ENCODE results near the gene ANO1.

ANO1 gene

GRCh38 chr11:70141486-70142220 is 63.5 kb downstream of the ANO1 start:
- no peak for DNase-seq

DNA sequence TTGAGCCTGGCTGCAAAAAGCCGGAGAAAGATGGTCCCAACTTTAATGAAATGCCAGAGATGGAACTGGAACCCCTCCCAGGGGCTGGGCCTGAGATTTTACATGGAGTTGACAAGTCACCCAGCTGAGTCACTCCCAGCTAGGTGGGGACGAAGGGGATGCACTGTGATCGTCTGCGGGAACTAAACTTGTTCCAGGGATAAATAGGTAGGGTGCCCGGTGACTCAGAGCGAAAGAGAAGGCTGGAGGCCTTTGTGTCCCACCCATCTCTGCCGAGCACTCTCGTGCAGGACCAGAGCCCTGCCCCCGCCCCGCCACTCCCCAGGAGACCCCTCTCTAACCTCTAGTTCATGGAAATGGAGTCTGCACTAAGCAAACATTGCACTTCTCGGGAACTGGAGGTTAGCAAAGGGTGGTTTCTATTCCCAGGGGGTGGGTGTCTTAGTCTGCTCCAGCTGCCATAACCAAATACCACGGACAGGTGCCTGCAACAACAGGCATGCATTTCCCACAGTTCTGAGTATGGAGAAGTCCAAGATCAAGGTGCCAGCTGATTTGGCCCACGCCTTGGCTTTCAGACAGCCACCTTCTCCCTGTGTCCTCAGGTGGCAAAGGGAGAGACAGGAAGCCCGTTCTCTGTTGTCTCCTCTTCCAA is 64.2 kb downstream of the ANO1 start:
- no peak for DNase-seq

- no peak for DNase-seq
Observed at GRCh38 chr11:70144262-70144661, 66.1 kb downstream of the ANO1 start.

- no peak for DNase-seq
Observed at GRCh38 chr11:70145071-70145470, 67.0 kb downstream of the ANO1 start.

DNA sequence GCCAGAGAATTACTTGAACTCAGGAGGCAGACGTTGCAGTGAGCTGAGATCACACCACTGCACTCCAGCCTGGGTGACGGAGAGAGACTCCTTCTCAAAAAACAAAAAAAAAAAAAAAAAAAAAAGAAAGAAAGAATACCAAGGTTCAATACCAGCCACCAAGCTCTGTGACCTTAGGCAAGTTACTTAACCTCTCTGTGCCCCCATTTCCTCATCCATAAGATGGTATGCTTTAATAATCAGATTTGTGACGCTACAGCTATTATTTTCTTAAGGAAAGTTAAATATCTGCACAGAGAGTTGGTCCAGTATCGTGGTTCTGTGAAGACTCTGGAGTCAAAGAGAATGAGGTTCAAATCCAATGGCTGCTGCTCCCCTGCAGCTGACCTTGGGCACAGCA is 67.7 kb downstream of the ANO1 start:
- DNase-seq, result no peak

- DNase-seq, result no peak
Observed at GRCh38 chr11:70146299-70146698, 68.2 kb downstream of the ANO1 start.

- no peak for DNase-seq
Observed at GRCh38 chr11:70146895-70147520, 68.9 kb downstream of the ANO1 start.

GRCh38 chr11:70147668-70148067 is 69.6 kb downstream of the ANO1 start:
- no peak for DNase-seq

- no peak for DNase-seq
Observed at GRCh38 chr11:70151671-70152070, 73.6 kb downstream of the ANO1 start.

DNA sequence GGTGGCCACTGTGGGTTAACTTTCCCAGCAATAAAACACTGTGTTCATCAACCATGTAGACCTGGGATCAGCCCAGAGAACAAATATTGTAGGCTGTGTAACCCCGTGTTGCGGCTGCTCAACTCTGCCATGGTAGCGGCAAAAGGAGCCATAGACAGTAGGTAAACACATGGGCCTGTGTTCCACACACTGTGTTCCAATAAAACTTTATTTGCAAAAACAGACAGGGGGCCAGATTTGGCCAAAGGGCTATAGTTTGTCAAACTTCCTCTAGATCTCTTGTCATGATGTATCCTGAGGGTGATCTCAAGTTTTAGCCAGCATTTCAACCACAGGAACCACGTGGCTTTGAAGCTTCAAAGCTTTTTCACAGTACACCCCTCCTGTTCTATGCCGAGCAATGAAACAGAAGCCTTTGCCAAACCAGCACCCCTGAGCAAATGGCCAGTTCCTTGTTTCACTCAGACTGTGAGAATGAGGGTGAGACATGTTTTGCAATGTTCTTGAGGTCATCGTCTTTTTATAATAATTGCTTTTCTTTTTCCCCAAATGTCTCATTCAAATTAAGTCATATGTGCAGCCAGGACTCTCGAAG is 75.1 kb downstream of the ANO1 start:
- DNase-seq, result no peak

DNA sequence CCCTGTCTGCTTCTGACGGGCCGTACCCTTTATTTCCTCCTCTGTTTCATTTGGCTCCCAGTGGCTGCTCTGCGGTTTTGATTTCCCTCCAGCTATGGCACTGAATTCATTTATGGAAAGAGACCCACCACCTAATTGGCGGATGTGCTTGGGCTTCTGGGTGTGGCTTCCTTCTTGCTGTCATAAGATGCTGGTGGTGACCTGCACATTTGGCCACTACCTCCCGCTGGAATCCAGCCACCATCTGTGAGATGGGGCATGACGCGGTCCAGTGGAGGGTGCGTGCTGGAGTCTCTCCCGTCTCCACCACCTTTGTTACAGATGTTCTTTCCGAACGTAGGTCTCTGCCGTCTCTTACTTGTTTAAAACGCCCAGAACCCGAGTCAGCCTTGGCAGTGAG is 77.3 kb downstream of the ANO1 start:
- no peak for DNase-seq

DNA sequence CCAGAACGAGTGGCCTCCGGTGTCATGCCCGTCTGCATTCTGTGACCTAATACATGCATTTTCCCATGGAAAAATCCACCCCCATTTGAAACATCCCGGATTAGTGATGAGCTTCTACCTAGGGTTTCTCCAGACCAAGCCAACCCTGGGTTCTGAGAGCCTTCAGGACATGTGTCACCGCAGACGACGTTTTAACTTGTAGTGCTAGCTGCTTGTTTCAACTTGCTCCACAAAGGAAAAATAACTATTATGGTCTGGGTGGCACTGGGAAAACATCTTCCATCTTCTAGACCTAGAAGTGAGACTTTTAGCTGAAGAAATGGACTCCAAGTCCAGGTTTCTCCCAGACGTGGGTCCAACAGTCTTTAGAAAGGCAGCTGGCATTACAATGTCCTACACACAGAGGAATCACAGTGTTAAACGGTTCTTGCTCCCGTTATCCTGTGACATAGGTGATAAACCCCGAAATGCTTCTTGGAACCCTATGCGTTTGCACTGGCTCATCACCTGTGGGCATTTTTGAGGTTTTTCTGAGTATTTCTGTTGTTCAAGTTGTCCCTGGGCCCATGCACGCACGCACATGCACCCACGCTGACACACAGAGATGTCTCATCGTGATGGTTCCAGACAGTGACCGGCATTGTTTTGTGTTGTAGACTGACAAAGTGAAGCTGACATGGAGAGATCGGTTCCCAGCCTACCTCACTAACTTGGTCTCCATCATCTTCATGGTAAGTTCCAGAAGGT is 78.3 kb downstream of the ANO1 start:
- no peak for DNase-seq

- no peak for DNase-seq
Observed at GRCh38 chr11:70158201-70158600, 80.1 kb downstream of the ANO1 start.

DNA sequence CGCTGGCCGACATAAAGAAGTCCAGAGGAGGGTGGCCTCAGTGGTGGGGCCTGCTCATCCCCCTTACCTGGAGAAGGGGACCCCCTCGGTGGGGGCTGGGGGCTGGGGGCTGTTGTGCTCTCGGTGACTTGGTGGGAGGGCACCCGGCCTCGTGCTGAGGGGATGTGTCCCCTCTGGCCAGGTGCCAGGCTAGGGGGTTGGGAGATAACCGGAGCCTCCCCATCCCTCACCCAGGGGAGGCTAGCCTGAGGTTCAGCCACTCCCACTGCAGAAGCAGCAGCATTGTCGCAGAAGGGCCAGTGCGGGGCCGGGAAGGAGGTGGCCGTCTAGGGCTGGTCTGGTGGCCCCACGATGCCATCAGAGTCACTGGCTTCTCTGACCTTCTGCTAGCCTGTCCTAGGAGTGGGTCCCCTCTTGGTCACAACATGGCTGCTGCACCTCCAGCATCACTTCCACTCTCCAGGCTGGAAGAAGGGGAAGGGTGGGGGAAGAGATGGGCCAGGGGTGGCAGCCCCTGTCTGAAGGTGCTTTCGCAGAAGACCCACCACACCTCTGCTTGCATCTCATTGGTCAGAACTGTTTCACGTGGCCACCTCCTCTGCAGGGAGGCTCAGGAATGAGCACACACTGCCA is 80.8 kb downstream of the ANO1 start:
- no peak for DNase-seq

GRCh38 chr11:70159627-70160570 is 81.8 kb downstream of the ANO1 start:
- no peak for DNase-seq

- DNase-seq, result no peak
Observed at GRCh38 chr11:70161043-70161625, 83.0 kb downstream of the ANO1 start.

- DNase-seq, result no peak
Observed at GRCh38 chr11:70164705-70165104, 86.6 kb downstream of the ANO1 start.

- no peak for DNase-seq
Observed at GRCh38 chr11:70167120-70167519, 89.0 kb downstream of the ANO1 start.

- DNase-seq, result no peak
Observed at GRCh38 chr11:70167723-70168404, 89.7 kb downstream of the ANO1 start.

DNA sequence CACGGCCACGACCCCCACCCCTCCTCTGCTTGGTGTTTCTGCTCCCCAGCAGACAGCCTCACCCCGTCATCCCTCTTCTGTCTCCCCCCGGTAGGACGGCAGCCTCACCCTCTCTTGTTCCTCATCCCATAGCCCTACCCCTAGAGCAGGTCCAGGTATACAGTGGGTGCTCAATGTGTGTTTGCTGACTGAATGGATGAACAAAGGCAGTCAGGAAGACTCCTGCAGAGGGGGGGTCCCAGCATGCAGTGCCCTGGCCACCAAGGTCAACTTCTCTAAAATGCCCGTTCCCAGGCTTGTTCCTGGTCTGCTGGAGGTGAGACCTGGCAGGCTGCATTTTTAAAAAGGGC is 90.3 kb downstream of the ANO1 start:
- no peak for DNase-seq

DNA sequence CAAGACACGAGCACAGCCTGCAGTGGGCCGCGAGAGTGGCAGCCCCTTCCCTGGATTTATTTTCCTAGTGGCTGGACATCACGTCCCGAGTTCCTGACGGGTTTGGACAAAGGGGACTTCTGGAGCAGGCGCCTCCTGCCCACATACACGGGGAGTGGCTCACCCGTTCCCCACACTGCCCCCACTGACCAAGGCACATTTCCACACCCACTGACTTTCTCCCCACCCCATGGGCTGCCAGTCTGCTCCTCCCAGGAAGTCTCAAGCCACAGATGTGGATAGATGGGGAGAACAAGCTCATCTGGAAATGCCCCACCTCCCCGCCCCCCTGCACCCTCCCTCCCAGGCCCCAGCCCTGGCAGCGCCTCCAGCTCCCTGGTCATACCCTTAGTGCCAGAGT is 91.0 kb downstream of the ANO1 start:
- no peak for DNase-seq
